Thyroid gland (tissue), 4 donors: ENCODE results near the gene TYRO3. TPM values are rescaled to one million over a fixed set of nuclear protein-coding genes. Genes with fewer than 3 reads are reported as not detected.
A peak's percentile ranks its signal among the peaks of the same experiment; 100 is the strongest.

Experiments used
- DNase-seq, 2 donors: peaks; one replicate each; pipeline ENCODE4 v3.0.0-alpha.2; 2019
- H3K27ac ChIP-seq, 3 donors: fragments of 200-600 bp; sonication (generic); 1 replicate in 2 of 3; 2 replicates in 1 of 3; pipeline ENCODE4 v1.5.1; 2016 to 2019; ENCODE audit warnings: mild to moderate bottlenecking in 1 of 3, moderate library complexity in 1 of 3
- H3K27me3 ChIP-seq: fragments of 200-600 bp; sonication (generic); one replicate; pipeline ENCODE4 v1.5.1; 2019
- H3K36me3 ChIP-seq, 2 donors: fragments of 200-600 bp; sonication (generic); one replicate each; pipeline ENCODE4 v1.5.1; 2016 to 2019
- H3K4me1 ChIP-seq, 2 donors: fragments of 200-600 bp; sonication (generic); one replicate each; pipeline ENCODE4 v1.5.1; 2017 to 2019
- H3K4me3 ChIP-seq, 3 donors: fragments of 200-600 bp; sonication (generic); replicated peaks in 1 of 3; 1 replicate in 2 of 3; 2 replicates in 1 of 3; pipeline ENCODE4 v1.5.1; 2016; ENCODE audit warnings: mild to moderate bottlenecking in 1 of 3
- H3K9me3 ChIP-seq: fragments of 200-600 bp; sonication (generic); one replicate; pipeline ENCODE4 v1.5.1; 2017
- CTCF ChIP-seq, 6 experiments: fragments of 200-600 bp in 3 of 6; fragments of 450-650 bp in 3 of 6; sonication (generic) in 3 of 6; IDR thresholded peaks; one replicate each; pipeline ENCODE4 v1.5.1; 2016 to 2019; ENCODE audit warnings: antibody characterized with exemption in 6 of 6, mild to moderate bottlenecking in 2 of 6, inconsistent platforms in 1 of 6, moderate library complexity in 1 of 6
- POLR2A ChIP-seq, 2 donors: fragments of 450-650 bp; IDR thresholded peaks; one replicate each; pipeline ENCODE4 v1.6.1; 2017; ENCODE audit warnings: antibody characterized with exemption in 2 of 2, mild to moderate bottlenecking in 2 of 2, moderate library complexity in 1 of 2
- WGBS, 2 donors: methylation state at CpG; one replicate each; pipeline ENCODE4 v1.1.5; 2017; 5-methylcytosine and 5-hydroxymethylcytosine counted together
- intact Hi-C: fragments of 100-400 bp; cut with DNase I; formaldehyde crosslinking; loops from one replicate; pipeline ENCODE4 v1.15.1; 2023
- total RNA-seq, 4 donors: library from RNA; depleted of rRNA; stranded (reverse); fragments of >200 nt; gene quantifications; one replicate each; pipeline ENCODE4 v1.2.3, GENCODE V29; 2016

The TYRO3 gene
- total RNA-seq, 4 donors from 2014 or later = 1.6 to 4.4 (median 3.4) TPM

GRCh38 chr15:41512512-41512939, 46.5 kb upstream of the TYRO3 start:
- intact Hi-C loops = no loop called here
- Histone ChIP-seq H3K27ac (no peak overlapping the region), H3K36me3 (no peaks in the 10 kb centered on the region), H3K4me3 (peak overlapping the region in 1 of 3 donors; percentile 15), H3K27me3 (peaks cover 18% of the 10 kb centered on the region), H3K4me1 (peaks cover 23 to 30% of the 10 kb centered on the region in 2 donors), H3K9me3 (no peaks in the 10 kb centered on the region)
- WGBS, 2 donors = 6 to 15% methylated on average over 8 to 16 of the region's 33 CpGs
- TF ChIP-seq POLR2A (IDR thresholded peaks at IDR 0.05) (no peak), CTCF (IDR thresholded peaks at IDR 0.05) (no peak)
- DNase-seq = no peak

GRCh38 chr15:41512940-41513505, 46.0 kb upstream of the TYRO3 start:
- Histone ChIP-seq H3K4me1 (peaks cover 23 to 30% of the 10 kb centered on the region in 2 donors), H3K27ac (no peak overlapping the region), H3K9me3 (no peaks in the 10 kb centered on the region), H3K36me3 (no peaks in the 10 kb centered on the region), H3K27me3 (peaks cover 18% of the 10 kb centered on the region), H3K4me3 (peak overlapping the region in 1 of 3 donors; percentile 15)
- TF ChIP-seq POLR2A (IDR thresholded peaks at IDR 0.05) = no peak
- no peak for TF ChIP-seq CTCF (IDR thresholded peaks at IDR 0.05)
- intact Hi-C loops = no loop called here
- 3 to 4% methylated on average over 34 to 36 of the region's 40 CpGs for WGBS, 2 donors
- peak in 1 of 2 donors; percentile 23 for DNase-seq

GRCh38 chr15:41513506-41514227, 45.3 kb upstream of the TYRO3 start, which contains the start of gene LTK:
Gene LTK (minus strand): TSS chr15:41513827. CDS start chr15:41513709, 118 bp downstream.
- H3K4me1 ChIP-seq = peaks cover 23 to 30% of the 10 kb centered on the region in 2 donors
- H3K4me3 ChIP-seq = peak within 1 kb of the TSS in 1 of 3 donors; percentile 15
- no peaks in the 10 kb centered on the region for H3K36me3 ChIP-seq
- H3K27me3 ChIP-seq = peaks cover 18% of the 10 kb centered on the region
- no peak for TF ChIP-seq CTCF (IDR thresholded peaks at IDR 0.05)
- no peak for TF ChIP-seq POLR2A (IDR thresholded peaks at IDR 0.05)
- intact Hi-C loops = no loop called here
- DNase-seq = no peak
- WGBS, 2 donors = 8 to 32% methylated on average over 7 to 20 of the region's 33 CpGs
- no peak within 1 kb of the TSS for H3K27ac ChIP-seq
- no peaks in the 10 kb centered on the region for H3K9me3 ChIP-seq

GRCh38 chr15:41517895-41518449, 41.0 kb upstream of the TYRO3 start:
- intact Hi-C loops = loop anchor here (5.0 kb wide), 1 partner anchor 74 kb away; no protein-coding TSS in a partner anchor
- Histone ChIP-seq H3K36me3 (no peaks in the 10 kb centered on the region), H3K9me3 (no peaks in the 10 kb centered on the region), H3K27ac (no peak overlapping the region), H3K27me3 (peaks cover 7% of the 10 kb centered on the region), H3K4me3 (no peak overlapping the region), H3K4me1 (peaks cover 5 to 10% of the 10 kb centered on the region in 2 donors)
- TF ChIP-seq CTCF (IDR thresholded peaks at IDR 0.05) (no peak), POLR2A (IDR thresholded peaks at IDR 0.05) (no peak)
- no peak for DNase-seq
- WGBS, 2 donors = 94 to 97% methylated on average over 8 of the region's 8 CpGs

GRCh38 chr15:41520636-41521035, 38.4 kb upstream of the TYRO3 start:
- H3K4me3 ChIP-seq = no peak overlapping the region
- intact Hi-C loops = no loop called here
- H3K27me3 ChIP-seq = no peaks in the 10 kb centered on the region
- H3K27ac ChIP-seq = no peak overlapping the region
- DNase-seq = no peak
- no peak for TF ChIP-seq CTCF (IDR thresholded peaks at IDR 0.05)
- no peak for TF ChIP-seq POLR2A (IDR thresholded peaks at IDR 0.05)
- no peaks in the 10 kb centered on the region for H3K9me3 ChIP-seq
- no peaks in the 10 kb centered on the region for H3K36me3 ChIP-seq
- H3K4me1 ChIP-seq = no peaks in the 10 kb centered on the region
- 95 to 96% methylated on average over 10 to 17 of the region's 17 CpGs for WGBS, 2 donors
